Thyroid gland (tissue), 4 donors: ENCODE data around the gene RIMKLB. TPM values are rescaled to one million over a fixed set of nuclear protein-coding genes. Genes with fewer than 3 reads are reported as not detected.

Experiments
- DNase-seq, 2 donors: peaks; one replicate each; pipeline ENCODE4 v3.0.0-alpha.2; 2019
- H3K27ac ChIP-seq, 3 donors: fragments of 200-600 bp; sonication (generic); 1 replicate in 2 of 3; 2 replicates in 1 of 3; pipeline ENCODE4 v1.5.1; 2016 to 2019; ENCODE audit warnings: mild to moderate bottlenecking in 1 of 3, moderate library complexity in 1 of 3
- H3K27me3 ChIP-seq: fragments of 200-600 bp; sonication (generic); one replicate; pipeline ENCODE4 v1.5.1; 2019
- H3K36me3 ChIP-seq, 2 donors: fragments of 200-600 bp; sonication (generic); one replicate each; pipeline ENCODE4 v1.5.1; 2016 to 2019
- H3K4me1 ChIP-seq, 2 donors: fragments of 200-600 bp; sonication (generic); one replicate each; pipeline ENCODE4 v1.5.1; 2017 to 2019
- H3K4me3 ChIP-seq, 3 donors: fragments of 200-600 bp; sonication (generic); replicated peaks in 1 of 3; 1 replicate in 2 of 3; 2 replicates in 1 of 3; pipeline ENCODE4 v1.5.1; 2016; ENCODE audit warnings: mild to moderate bottlenecking in 1 of 3
- H3K9me3 ChIP-seq: fragments of 200-600 bp; sonication (generic); one replicate; pipeline ENCODE4 v1.5.1; 2017
- POLR2A ChIP-seq, 2 donors: fragments of 450-650 bp; IDR thresholded peaks; one replicate each; pipeline ENCODE4 v1.6.1; 2017; ENCODE audit warnings: antibody characterized with exemption in 2 of 2, mild to moderate bottlenecking in 2 of 2, moderate library complexity in 1 of 2
- WGBS, 2 donors: methylation state at CpG; one replicate each; pipeline ENCODE4 v1.1.5; 2017; 5-methylcytosine and 5-hydroxymethylcytosine counted together
- intact Hi-C: fragments of 100-400 bp; cut with DNase I; formaldehyde crosslinking; loops from one replicate; pipeline ENCODE4 v1.15.1; 2023
- total RNA-seq, 4 donors: library from RNA; depleted of rRNA; stranded (reverse); fragments of >200 nt; gene quantifications; one replicate each; pipeline ENCODE4 v1.2.3, GENCODE V29; 2016
- TF ChIP-seq, protein P1 (sequence below), 6 experiments: fragments of 200-600 bp in 3 of 6; fragments of 450-650 bp in 3 of 6; sonication (generic) in 3 of 6; IDR thresholded peaks; one replicate each; pipeline ENCODE4 v1.5.1; 2016 to 2019; ENCODE audit warnings: antibody characterized with exemption in 6 of 6, mild to moderate bottlenecking in 2 of 6, inconsistent platforms in 1 of 6, moderate library complexity in 1 of 6

Gene RIMKLB
- total RNA-seq, 4 donors from 2014 or later = 50.8 to 77.7 (median 64.1) TPM

DNA sequence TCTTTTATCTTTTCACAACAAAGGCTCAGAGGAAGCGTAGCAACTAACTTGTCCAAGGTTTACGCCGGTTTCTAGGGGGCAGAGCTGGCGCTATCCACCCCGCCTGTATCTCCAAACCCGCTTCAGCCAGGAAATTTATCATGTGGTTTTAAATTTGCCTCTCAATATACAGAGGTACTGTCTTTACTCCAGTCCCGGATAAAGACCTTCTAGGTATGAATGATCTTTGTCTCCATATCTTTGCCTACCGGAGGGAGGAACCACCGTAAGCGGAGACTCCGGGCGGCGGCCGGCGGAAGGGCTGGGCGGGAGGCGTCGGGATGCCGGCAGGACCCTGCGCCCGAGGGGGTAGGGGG is 693 bp upstream of the RIMKLB start:
- 0 to 1% methylated on average over 19 to 21 of the region's 21 CpGs for WGBS, 2 donors
- Histone ChIP-seq H3K36me3 (no peaks in the 10 kb centered on the region), H3K9me3 (no peaks in the 10 kb centered on the region), H3K27me3 (no peaks in the 10 kb centered on the region), H3K4me3 (peak overlapping the region; percentile 2 to 100 (median 67)), H3K4me1 (peaks cover 40 to 52% of the 10 kb centered on the region in 2 donors), H3K27ac (peak overlapping the region; percentile 81 to 98 (median 95))
- DNase-seq = peak; percentile 29 to 35
- TF ChIP-seq, protein P1, sequence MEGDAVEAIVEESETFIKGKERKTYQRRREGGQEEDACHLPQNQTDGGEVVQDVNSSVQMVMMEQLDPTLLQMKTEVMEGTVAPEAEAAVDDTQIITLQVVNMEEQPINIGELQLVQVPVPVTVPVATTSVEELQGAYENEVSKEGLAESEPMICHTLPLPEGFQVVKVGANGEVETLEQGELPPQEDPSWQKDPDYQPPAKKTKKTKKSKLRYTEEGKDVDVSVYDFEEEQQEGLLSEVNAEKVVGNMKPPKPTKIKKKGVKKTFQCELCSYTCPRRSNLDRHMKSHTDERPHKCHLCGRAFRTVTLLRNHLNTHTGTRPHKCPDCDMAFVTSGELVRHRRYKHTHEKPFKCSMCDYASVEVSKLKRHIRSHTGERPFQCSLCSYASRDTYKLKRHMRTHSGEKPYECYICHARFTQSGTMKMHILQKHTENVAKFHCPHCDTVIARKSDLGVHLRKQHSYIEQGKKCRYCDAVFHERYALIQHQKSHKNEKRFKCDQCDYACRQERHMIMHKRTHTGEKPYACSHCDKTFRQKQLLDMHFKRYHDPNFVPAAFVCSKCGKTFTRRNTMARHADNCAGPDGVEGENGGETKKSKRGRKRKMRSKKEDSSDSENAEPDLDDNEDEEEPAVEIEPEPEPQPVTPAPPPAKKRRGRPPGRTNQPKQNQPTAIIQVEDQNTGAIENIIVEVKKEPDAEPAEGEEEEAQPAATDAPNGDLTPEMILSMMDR (IDR thresholded peaks at IDR 0.05) = peak in 1 of 6 experiments; percentile 10
- TF ChIP-seq POLR2A (IDR thresholded peaks at IDR 0.05) = no peak
- intact Hi-C loops = no loop called here

DNA sequence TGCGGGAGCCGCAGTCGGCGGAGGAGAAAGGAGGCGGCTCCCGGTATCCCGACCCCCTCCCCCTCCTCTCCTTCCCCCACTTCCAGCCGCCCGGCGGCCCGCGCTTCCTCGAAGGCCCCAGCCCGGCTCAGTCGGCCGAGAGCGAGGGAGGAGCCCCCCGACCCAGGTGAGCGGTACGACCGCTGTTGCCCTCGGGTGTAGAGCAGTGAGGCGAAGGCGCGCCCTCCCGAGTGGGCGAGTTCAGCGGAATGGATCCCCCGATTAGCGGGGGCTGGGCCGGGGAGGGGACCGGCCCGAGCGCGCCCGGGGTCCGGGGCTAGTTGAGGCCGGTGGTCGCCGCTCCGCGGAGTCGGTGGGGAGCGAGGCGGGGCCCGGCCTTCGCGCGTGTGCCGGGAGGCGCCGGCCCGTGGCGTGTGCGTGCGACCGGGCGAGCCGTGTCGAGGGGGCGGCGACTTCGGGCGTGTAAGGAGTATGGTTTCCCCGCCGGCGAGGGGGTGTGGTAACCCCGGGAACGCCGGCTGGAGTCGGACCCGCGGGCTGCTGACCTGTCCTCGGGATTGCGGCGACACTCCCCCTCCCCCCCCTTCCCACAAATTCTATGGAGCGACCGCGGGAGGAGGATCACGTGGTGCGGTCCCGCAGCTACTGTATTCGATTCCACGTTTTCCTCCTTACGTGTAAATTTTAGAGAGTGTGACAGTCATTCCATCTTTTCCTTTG is 501 bp downstream of the RIMKLB start:
- WGBS, 2 donors = 0 to 2% methylated on average over 39 to 51 of the region's 85 CpGs
- peak; percentile 69 to 71 for DNase-seq
- H3K4me3 ChIP-seq = peak overlapping the region; percentile 99 to 100 (median 99)
- H3K27ac ChIP-seq = peak overlapping the region; percentile 93 to 98 (median 95)
- H3K4me1 ChIP-seq = peaks cover 41 to 52% of the 10 kb centered on the region in 2 donors
- no peak for TF ChIP-seq POLR2A (IDR thresholded peaks at IDR 0.05)
- TF ChIP-seq, protein P1 (IDR thresholded peaks at IDR 0.05) = no peak
- H3K9me3 ChIP-seq = no peaks in the 10 kb centered on the region
- no peaks in the 10 kb centered on the region for H3K36me3 ChIP-seq
- intact Hi-C loops = no loop called here
- no peaks in the 10 kb centered on the region for H3K27me3 ChIP-seq

DNA sequence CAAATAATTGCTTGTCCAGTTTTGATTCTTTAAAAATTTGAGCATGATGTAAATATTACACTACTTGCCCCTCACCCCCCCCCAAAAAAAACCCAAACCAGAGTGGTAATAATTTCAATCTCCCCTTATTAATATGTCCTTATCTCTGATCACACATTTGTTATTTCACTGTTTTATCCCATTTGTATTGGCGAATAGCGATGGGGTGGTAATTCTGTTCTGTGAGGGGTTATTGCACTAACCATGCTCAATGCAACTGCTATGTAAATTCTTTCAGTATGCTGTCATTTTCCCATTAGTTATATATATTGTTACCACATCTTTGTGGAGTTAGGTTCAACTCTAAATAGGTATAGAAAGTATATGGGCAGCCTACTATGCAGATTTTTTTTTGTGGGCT is 1.1 kb downstream of the RIMKLB start:
- peak overlapping the region in 2 of 3 donors; percentile 95 to 98 for H3K27ac ChIP-seq

DNA sequence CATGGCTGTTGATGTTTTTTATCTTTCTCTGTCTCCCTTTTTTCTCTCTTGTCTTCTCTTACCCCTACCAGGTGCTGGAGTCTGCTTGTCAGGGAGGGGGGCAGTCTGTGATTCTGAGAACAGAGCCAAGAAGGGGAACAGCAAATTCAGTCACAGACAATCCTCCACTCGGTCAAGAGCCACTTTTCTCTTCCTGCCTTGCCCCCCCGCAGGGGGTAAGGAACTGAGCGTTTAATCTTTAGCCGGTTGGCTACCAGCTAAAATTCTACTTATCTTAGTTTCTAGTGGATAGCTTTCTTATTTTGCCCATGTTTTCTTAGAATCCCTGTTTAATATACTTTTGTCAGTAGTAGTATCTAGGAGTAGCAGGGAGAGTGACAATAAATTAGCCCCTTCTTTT is 1.9 kb downstream of the RIMKLB start:
- peak; percentile 38 to 45 for DNase-seq
- H3K27ac ChIP-seq = peak overlapping the region; percentile 48 to 65 (median 62)
- TF ChIP-seq, protein P1 (IDR thresholded peaks at IDR 0.05) = no peak
- no peak for TF ChIP-seq POLR2A (IDR thresholded peaks at IDR 0.05)
- H3K36me3 ChIP-seq = no peaks in the 10 kb centered on the region
- intact Hi-C loops = no loop called here
- H3K4me3 ChIP-seq = no peak overlapping the region
- WGBS, 2 donors = 10 to 20% methylated on average over 4 of the region's 4 CpGs
- H3K4me1 ChIP-seq = peaks cover 41 to 53% of the 10 kb centered on the region in 2 donors
- H3K9me3 ChIP-seq = no peaks in the 10 kb centered on the region
- no peaks in the 10 kb centered on the region for H3K27me3 ChIP-seq

More for the DNA sequence above, 1.1 kb downstream of the RIMKLB start:
- DNase-seq = no peak
- Histone ChIP-seq H3K4me3 (peak overlapping the region; percentile 99 to 100 (median 99)), H3K9me3 (no peaks in the 10 kb centered on the region), H3K36me3 (no peaks in the 10 kb centered on the region), H3K27me3 (no peaks in the 10 kb centered on the region), H3K4me1 (peaks cover 41 to 53% of the 10 kb centered on the region in 2 donors)
- intact Hi-C loops = no loop called here
- WGBS, 2 donors = 20 to 25% methylated on average over 2 of the region's 2 CpGs
- no peak for TF ChIP-seq POLR2A (IDR thresholded peaks at IDR 0.05)
- TF ChIP-seq, protein P1 (IDR thresholded peaks at IDR 0.05) = no peak

DNA sequence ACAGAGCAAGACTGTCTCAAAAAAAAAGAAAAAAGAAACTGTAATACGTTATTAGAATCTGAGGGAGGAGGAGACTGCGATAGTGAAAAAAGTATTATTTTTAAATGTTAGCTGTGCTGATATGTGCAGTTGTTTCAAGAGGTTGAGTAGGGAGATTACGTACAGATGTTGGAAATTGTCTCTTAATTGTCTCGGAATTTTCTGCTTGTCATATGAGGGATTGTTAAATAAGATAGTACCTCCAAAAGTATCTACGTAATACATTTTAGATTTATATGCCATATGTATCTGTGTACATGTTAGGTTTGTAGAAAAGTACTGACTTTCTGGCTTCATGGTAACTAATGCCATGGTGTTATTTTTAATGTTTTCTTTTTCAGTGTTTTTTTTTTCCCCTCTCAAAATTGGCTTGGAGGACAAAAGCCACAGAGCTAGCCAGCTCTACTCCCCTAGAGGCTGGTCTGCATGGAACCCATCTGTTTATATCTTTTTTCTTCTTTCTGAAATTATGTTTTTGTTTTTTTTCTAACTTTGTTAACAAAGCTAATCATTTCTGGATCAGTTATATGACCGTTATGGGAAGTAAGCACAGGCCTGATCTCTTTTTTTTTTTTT is 3.4 kb downstream of the RIMKLB start:
- no peak for DNase-seq
- Histone ChIP-seq H3K27me3 (no peaks in the 10 kb centered on the region), H3K4me1 (peaks cover 41 to 53% of the 10 kb centered on the region in 2 donors), H3K27ac (peak overlapping the region; percentile 18 to 62 (median 45)), H3K4me3 (no peak overlapping the region), H3K9me3 (no peaks in the 10 kb centered on the region), H3K36me3 (no peaks in the 10 kb centered on the region)
- TF ChIP-seq POLR2A (IDR thresholded peaks at IDR 0.05) = no peak
- TF ChIP-seq, protein P1 (IDR thresholded peaks at IDR 0.05) = peak in 4 of 6 experiments; percentile 3 to 41 (median 20)
- WGBS, 2 donors = 78 to 80% methylated on average over 6 of the region's 6 CpGs
- intact Hi-C loops = no loop called here
